Stimulated activated CD4-positive, alpha-beta T cell treated with anti-CD3 and anti-CD28 coated beads, Interleukin-15, amount 100 ng/mL, for 1 hour (primary cell): ENCODE data around the gene PDIA4.
"Not testable (repeated sequence)": the region's sequence is repeated elsewhere in the genome, so short reads cannot be mapped to it uniquely, and the experiment has no call there.

Experiments
- DNase-seq, 2 donors: peaks; one replicate each; pipeline ENCODE4 v3.0.0-alpha.2; 2020; ENCODE audit warnings: low read depth in 1 of 2, low spot score in 1 of 2

Gene PDIA4

GRCh38 chr7:149028346-149029109, at the start of gene PDIA4:
TSS of gene PDIA4 (minus strand) at chr7:149028505. CDS start at chr7:149028408, 97 bp downstream.
- DNase-seq = peak; percentile 99 to 100

- no peak for DNase-seq
These were observed 49.3 kb upstream of the PDIA4 start for GRCh38 chr7:149077594-149077993.

GRCh38 chr7:149075286-149075685, 47.0 kb upstream of the PDIA4 start:
- no peak for DNase-seq

GRCh38 chr7:149074116-149074885, 46.0 kb upstream of the PDIA4 start:
- no peak for DNase-seq

- no peak for DNase-seq
These were observed 44.1 kb upstream of the PDIA4 start for GRCh38 chr7:149072438-149072775.

GRCh38 chr7:149071641-149072437, 43.5 kb upstream of the PDIA4 start:
- DNase-seq = peak; percentile 24 to 37

- no peak for DNase-seq
These were observed 42.9 kb upstream of the PDIA4 start for GRCh38 chr7:149071182-149071635.

- DNase-seq = no peak
These were observed 42.2 kb upstream of the PDIA4 start for GRCh38 chr7:149070372-149071125.

GRCh38 chr7:149067869-149068268, 39.6 kb upstream of the PDIA4 start:
- no peak for DNase-seq

- DNase-seq = no peak
These were observed 35.2 kb upstream of the PDIA4 start for GRCh38 chr7:149063476-149063875.

GRCh38 chr7:149062217-149062899, 34.1 kb upstream of the PDIA4 start:
- not testable (repeated sequence) for DNase-seq

GRCh38 chr7:149060156-149060555, 31.9 kb upstream of the PDIA4 start:
- DNase-seq = no peak

GRCh38 chr7:149053885-149054284, 25.6 kb upstream of the PDIA4 start:
- DNase-seq = no peak

- no peak for DNase-seq
These were observed 25.1 kb upstream of the PDIA4 start for GRCh38 chr7:149053384-149053783.

- DNase-seq = no peak
These were observed 22.6 kb upstream of the PDIA4 start for GRCh38 chr7:149050941-149051340.

- DNase-seq = no peak
These were observed 20.5 kb upstream of the PDIA4 start for GRCh38 chr7:149048805-149049204.

- no peak for DNase-seq
These were observed 18.1 kb upstream of the PDIA4 start for GRCh38 chr7:149046416-149046815.

- DNase-seq = no peak
These were observed 15.6 kb upstream of the PDIA4 start for GRCh38 chr7:149043936-149044335.

- DNase-seq = no peak
These were observed 13.0 kb upstream of the PDIA4 start for GRCh38 chr7:149041350-149041749.

- DNase-seq = not testable (repeated sequence)
These were observed 10.3 kb upstream of the PDIA4 start for GRCh38 chr7:149038641-149039040.
